HepG2 (cell line): ENCODE results near the gene RING1. TPM values are rescaled to one million over a fixed set of nuclear protein-coding genes. Genes with fewer than 3 reads are reported as not detected.
A peak's percentile ranks its signal among the peaks of the same experiment; 100 is the strongest.

ENCODE experiments used
- AHR ChIP-seq: IDR thresholded peaks from 2 replicates; pipeline ENCODE4 v1.6.1; 2018; ENCODE audit warnings: missing genetic modification reagents, missing compliant biosample characterization
- BCL3 ChIP-seq: sonication (generic); formaldehyde crosslinking; IDR thresholded peaks from 2 replicates; pipeline ENCODE4 v1.5.1; 2020; ENCODE audit warnings: mild to moderate bottlenecking, missing genetic modification reagents, moderate library complexity
- CREB3 ChIP-seq: sonication (generic); formaldehyde crosslinking; IDR thresholded peaks from 2 replicates; pipeline ENCODE4 v1.5.0; 2020; ENCODE audit warnings: missing genetic modification reagents
- HINFP ChIP-seq: sonication (generic); formaldehyde crosslinking; IDR thresholded peaks from 2 replicates; pipeline ENCODE4 v1.4.0; 2020; ENCODE audit warnings: low read depth, mild to moderate bottlenecking, missing genetic modification reagents
- NFYC ChIP-seq: IDR thresholded peaks from 2 replicates; pipeline ENCODE4 v1.6.1; 2016; ENCODE audit warnings: missing genetic modification reagents, missing compliant biosample characterization
- SOX6 ChIP-seq, 2 experiments: fragments of 450-650 bp in 1 of 2; sonication (generic) in 1 of 2; formaldehyde crosslinking in 1 of 2; IDR thresholded peaks; 2 replicates each; pipeline versions ENCODE4 v1.4.0 to v1.6.1; 2017 to 2020; ENCODE audit warnings: antibody characterized with exemption in 1 of 2, mild to moderate bottlenecking in 1 of 2, missing genetic modification reagents in 1 of 2
- TARDBP ChIP-seq: sonication (generic); formaldehyde crosslinking; IDR thresholded peaks from 2 replicates; pipeline ENCODE4 v1.8.0; 2022; ENCODE audit warnings: mild to moderate bottlenecking, missing genetic modification reagents
- TCF12 ChIP-seq, 2 experiments: fragments of 450-650 bp in 1 of 2; sonication (generic) in 1 of 2; formaldehyde crosslinking in 1 of 2; IDR thresholded peaks; 2 replicates each; pipeline versions ENCODE4 v1.6.1 to v1.8.0; 2017 to 2022; ENCODE audit warnings: antibody characterized with exemption in 1 of 2, mild to moderate bottlenecking in 1 of 2, missing genetic modification reagents in 1 of 2, moderate library complexity in 1 of 2
- ZNF138 ChIP-seq: sonication (generic); formaldehyde crosslinking; IDR thresholded peaks from 2 replicates; pipeline ENCODE4 v1.5.0; 2020; ENCODE audit warnings: mild to moderate bottlenecking, low read depth, missing genetic modification reagents
- ZNF563 ChIP-seq: sonication (generic); formaldehyde crosslinking; IDR thresholded peaks from 2 replicates; pipeline ENCODE4 v1.8.0; 2022; ENCODE audit warnings: mild to moderate bottlenecking, moderate library complexity, missing genetic modification reagents
- ZNF687 ChIP-seq: sonication (generic); formaldehyde crosslinking; IDR thresholded peaks from 2 replicates; pipeline ENCODE4 v1.5.1; 2020; ENCODE audit warnings: mild to moderate bottlenecking, missing genetic modification reagents, moderate library complexity
- ZNF777 ChIP-seq: sonication (generic); formaldehyde crosslinking; IDR thresholded peaks from 2 replicates; pipeline ENCODE4 v1.4.0; 2020; ENCODE audit warnings: missing genetic modification reagents
- ZNF780A ChIP-seq: sonication (generic); formaldehyde crosslinking; IDR thresholded peaks from 2 replicates; pipeline ENCODE4 v1.8.0; 2022; ENCODE audit warnings: mild to moderate bottlenecking, missing genetic modification reagents, moderate library complexity
- ZSCAN21 ChIP-seq: sonication (generic); formaldehyde crosslinking; IDR thresholded peaks from 2 replicates; pipeline ENCODE4 v1.8.0; 2022; ENCODE audit warnings: mild to moderate bottlenecking, missing genetic modification reagents, moderate library complexity, borderline replicate concordance
- polyA plus RNA-seq, 8 experiments: library from polyadenylated mRNA; depleted of rRNA in 3 of 8; stranded (reverse) in 7 of 8; unstranded in 1 of 8; fragments of >200 nt; fragmentation: Illumina TruSeq in 4 of 8; extraction: Trizol in 4 of 8; gene quantifications; 2 replicates each; pipeline versions ENCODE4 v1.2.1 to v1.2.3, GENCODE V29; 2011 to 2016; ENCODE audit warnings: low read depth in 4 of 8, missing spikeins in 1 of 8, mixed read lengths in 1 of 8; ENCODE audit not compliant: insufficient read depth in 1 of 8
- total RNA-seq, 5 experiments: library from RNA; depleted of rRNA; stranded (reverse); fragments of >200 nt; fragmentation: Illumina TruSeq; extraction: Trizol; gene quantifications; 2 replicates each; pipeline ENCODE4 v1.2.3, GENCODE V29; 2016; ENCODE audit warnings: low read depth in 1 of 5
- TF ChIP-seq, protein P1 (sequence below): sonication (generic); formaldehyde crosslinking; IDR thresholded peaks from 2 replicates; pipeline ENCODE4 v1.4.0; 2020; ENCODE audit warnings: missing genetic modification reagents
- TF ChIP-seq, protein P2 (sequence below): sonication (generic); formaldehyde crosslinking; IDR thresholded peaks from 2 replicates; pipeline ENCODE4 v1.4.0; 2020; ENCODE audit warnings: missing genetic modification reagents

Gene RING1
- total and polyA plus RNA-seq, 2 of the 13 experiments (the other 11 are each of a cell fraction or from before 2014, with no cell fraction given): 23.9 to 33.6 TPM

- TF ChIP-seq ZNF687 (CRISPR knock-in tag): peak; percentile 54
- no peak for TF ChIP-seq NFYC (CRISPR knock-in tag)
- TF ChIP-seq HINFP (CRISPR knock-in tag): no peak
- TF ChIP-seq, protein P1, sequence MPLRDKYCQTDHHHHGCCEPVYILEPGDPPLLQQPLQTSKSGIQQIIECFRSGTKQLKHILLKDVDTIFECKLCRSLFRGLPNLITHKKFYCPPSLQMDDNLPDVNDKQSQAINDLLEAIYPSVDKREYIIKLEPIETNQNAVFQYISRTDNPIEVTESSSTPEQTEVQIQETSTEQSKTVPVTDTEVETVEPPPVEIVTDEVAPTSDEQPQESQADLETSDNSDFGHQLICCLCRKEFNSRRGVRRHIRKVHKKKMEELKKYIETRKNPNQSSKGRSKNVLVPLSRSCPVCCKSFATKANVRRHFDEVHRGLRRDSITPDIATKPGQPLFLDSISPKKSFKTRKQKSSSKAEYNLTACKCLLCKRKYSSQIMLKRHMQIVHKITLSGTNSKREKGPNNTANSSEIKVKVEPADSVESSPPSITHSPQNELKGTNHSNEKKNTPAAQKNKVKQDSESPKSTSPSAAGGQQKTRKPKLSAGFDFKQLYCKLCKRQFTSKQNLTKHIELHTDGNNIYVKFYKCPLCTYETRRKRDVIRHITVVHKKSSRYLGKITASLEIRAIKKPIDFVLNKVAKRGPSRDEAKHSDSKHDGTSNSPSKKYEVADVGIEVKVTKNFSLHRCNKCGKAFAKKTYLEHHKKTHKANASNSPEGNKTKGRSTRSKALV (CRISPR knock-in tag): peak; percentile 66; the same call in 1 of the 2 replicates
- 0 out of 2 replicates have a peak, but pooled peaks have one; percentile 31 for TF ChIP-seq ZNF780A
- TF ChIP-seq TCF12 (IDR thresholded peaks at IDR 0.05): no peak
- no peak for TF ChIP-seq TCF12 (CRISPR knock-in tag; IDR thresholded peaks at IDR 0.05)
- TF ChIP-seq BCL3 (CRISPR knock-in tag): peak; percentile 84; the same call in 1 of the 2 replicates
- peak; percentile 23; the same call in 1 of the 2 replicates for TF ChIP-seq ZSCAN21 (CRISPR knock-in tag)
- no peak for TF ChIP-seq ZNF138 (CRISPR knock-in tag)
- peak; percentile 44; the same call in 1 of the 2 replicates for TF ChIP-seq ZNF777 (CRISPR knock-in tag)
- TF ChIP-seq AHR (CRISPR knock-in tag): no peak; the same call in 1 of the 2 replicates
- no peak for TF ChIP-seq CREB3 (CRISPR knock-in tag)
- TF ChIP-seq TARDBP: peak; percentile 30; the same call in 1 of the 2 replicates
- TF ChIP-seq ZNF563 (CRISPR knock-in tag): no peak
- TF ChIP-seq, protein P2, sequence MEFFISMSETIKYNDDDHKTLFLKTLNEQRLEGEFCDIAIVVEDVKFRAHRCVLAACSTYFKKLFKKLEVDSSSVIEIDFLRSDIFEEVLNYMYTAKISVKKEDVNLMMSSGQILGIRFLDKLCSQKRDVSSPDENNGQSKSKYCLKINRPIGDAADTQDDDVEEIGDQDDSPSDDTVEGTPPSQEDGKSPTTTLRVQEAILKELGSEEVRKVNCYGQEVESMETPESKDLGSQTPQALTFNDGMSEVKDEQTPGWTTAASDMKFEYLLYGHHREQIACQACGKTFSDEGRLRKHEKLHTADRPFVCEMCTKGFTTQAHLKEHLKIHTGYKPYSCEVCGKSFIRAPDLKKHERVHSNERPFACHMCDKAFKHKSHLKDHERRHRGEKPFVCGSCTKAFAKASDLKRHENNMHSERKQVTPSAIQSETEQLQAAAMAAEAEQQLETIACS: no peak
- no peak for TF ChIP-seq SOX6 (IDR thresholded peaks at IDR 0.05)
- TF ChIP-seq SOX6 (CRISPR knock-in tag; IDR thresholded peaks at IDR 0.05): no peak
Measured at GRCh38 chr6:33213166-33213988, 5.1 kb downstream of the RING1 start (continued).
